Mesenchymal stem cell (in vitro differentiated cells and primary cell): ENCODE measurements around the gene TTC17.
"Not testable (repeated sequence)": the region's sequence is repeated elsewhere in the genome, so short reads cannot be mapped to it uniquely, and the experiment has no call there.

Experiments
- DNase-seq: peaks from one replicate; pipeline ENCODE4 v3.0.0-alpha.2; 2013
- H2AFZ ChIP-seq: one replicate; pipeline ENCODE4 v1.6.1; 2013; ENCODE audit warnings: low read depth, mild to moderate bottlenecking, control low read depth, inconsistent platforms, low read length, moderate library complexity
- H2AK5ac ChIP-seq: 2 replicates; pipeline ENCODE4 v1.6.1; 2013; ENCODE audit warnings: low read length, moderate library complexity, mild to moderate bottlenecking, inconsistent platforms; ENCODE audit not compliant: severe bottlenecking
- H2BK120ac ChIP-seq: one replicate; pipeline ENCODE4 v1.6.1; 2013; ENCODE audit warnings: low read depth, mild to moderate bottlenecking, inconsistent platforms, low read length, moderate library complexity
- H2BK12ac ChIP-seq, 2 experiments: one replicate each; pipeline ENCODE4 v1.6.1; 2013; ENCODE audit warnings: inconsistent platforms in 2 of 2, low read length in 2 of 2, mild to moderate bottlenecking in 2 of 2, moderate library complexity in 2 of 2, control low read depth in 1 of 2
- H2BK15ac ChIP-seq: one replicate; pipeline ENCODE4 v1.6.1; 2013; ENCODE audit warnings: mild to moderate bottlenecking, low read depth, inconsistent platforms; ENCODE audit not compliant: poor library complexity, severe bottlenecking
- H2BK5ac ChIP-seq: 2 replicates; pipeline ENCODE4 v1.6.1; 2013; ENCODE audit warnings: low read depth, mild to moderate bottlenecking, low read length, control low read depth, inconsistent platforms; ENCODE audit not compliant: poor library complexity, severe bottlenecking
- H3K14ac ChIP-seq, 2 experiments: one replicate each; pipeline ENCODE4 v1.6.1; 2013; ENCODE audit warnings: inconsistent platforms in 2 of 2, low read length in 2 of 2, control low read depth in 1 of 2, mild to moderate bottlenecking in 1 of 2, moderate library complexity in 1 of 2
- H3K18ac ChIP-seq, 2 experiments: one replicate each; pipeline ENCODE4 v1.6.1; 2013; ENCODE audit warnings: inconsistent platforms in 2 of 2, low read length in 2 of 2, control low read depth in 1 of 2, low read depth in 1 of 2, mild to moderate bottlenecking in 1 of 2
- H3K23ac ChIP-seq, 2 experiments: one replicate each; pipeline ENCODE4 v1.6.1; 2013; ENCODE audit warnings: inconsistent platforms in 2 of 2, low read length in 2 of 2, mild to moderate bottlenecking in 2 of 2, moderate library complexity in 2 of 2, control low read depth in 1 of 2
- H3K27ac ChIP-seq: 2 replicates; pipeline ENCODE4 v1.5.1; 2013; ENCODE audit warnings: mild to moderate bottlenecking, moderate library complexity, low read length, control low read depth, inconsistent platforms; ENCODE audit not compliant: poor library complexity, severe bottlenecking
- H3K27me3 ChIP-seq, 2 experiments: 2 replicates each; pipeline versions ENCODE4 v1.6.1 to v1.7.0; 2013; ENCODE audit warnings: low read length in 2 of 2, mild to moderate bottlenecking in 2 of 2, moderate library complexity in 2 of 2, control low read depth in 1 of 2, inconsistent platforms in 1 of 2; ENCODE audit not compliant: control insufficient read depth in 1 of 2, insufficient read depth in 1 of 2
- H3K36me3 ChIP-seq, 2 experiments: 2 replicates each; pipeline versions ENCODE4 v1.6.1 to v1.7.0; 2013; ENCODE audit warnings: low read length in 2 of 2, control low read depth in 1 of 2, inconsistent platforms in 1 of 2, low read depth in 1 of 2, mild to moderate bottlenecking in 1 of 2; ENCODE audit not compliant: insufficient read depth in 2 of 2, control insufficient read depth in 1 of 2
- H3K4ac ChIP-seq, 2 experiments: one replicate each; pipeline ENCODE4 v1.6.1; 2013; ENCODE audit warnings: inconsistent platforms in 2 of 2, low read length in 2 of 2, mild to moderate bottlenecking in 2 of 2, moderate library complexity in 2 of 2, control low read depth in 1 of 2, low read depth in 1 of 2
- H3K4me1 ChIP-seq: 2 replicates; pipeline ENCODE4 v1.6.1; 2013; ENCODE audit warnings: low read depth, low read length, control low read depth; ENCODE audit not compliant: control insufficient read depth, insufficient read depth
- H3K4me2 ChIP-seq: 2 replicates; pipeline ENCODE4 v1.6.1; 2013; ENCODE audit warnings: low read length, mild to moderate bottlenecking, inconsistent platforms; ENCODE audit not compliant: poor library complexity, severe bottlenecking
- H3K4me3 ChIP-seq, 2 experiments: 2 replicates each; pipeline versions ENCODE4 v1.5.1 to v1.7.0; 2013; ENCODE audit warnings: low read length in 2 of 2, mild to moderate bottlenecking in 2 of 2, control low read depth in 1 of 2, low read depth in 1 of 2; ENCODE audit not compliant: insufficient read depth in 1 of 2
- H3K79me1 ChIP-seq: replicated peaks from 2 replicates; pipeline ENCODE4 v1.6.1; 2013; ENCODE audit warnings: mild to moderate bottlenecking, control low read depth, low read length, inconsistent platforms; ENCODE audit not compliant: poor library complexity, severe bottlenecking
- H3K9ac ChIP-seq: 2 replicates; pipeline ENCODE4 v1.7.0; 2013; ENCODE audit warnings: mild to moderate bottlenecking, low read length, moderate library complexity
- H3K9me3 ChIP-seq: 2 replicates; pipeline ENCODE4 v1.7.0; 2013; ENCODE audit warnings: mild to moderate bottlenecking, low read length; ENCODE audit not compliant: control insufficient read depth
- H4K8ac ChIP-seq: one replicate; pipeline ENCODE4 v1.6.1; 2013; ENCODE audit warnings: inconsistent platforms, mild to moderate bottlenecking, low read length, moderate library complexity
- H4K91ac ChIP-seq: one replicate; pipeline ENCODE4 v1.6.1; 2013; ENCODE audit warnings: mild to moderate bottlenecking, low read length, inconsistent platforms
- WGBS: methylation state at CpG from one replicate; pipeline ENCODE4 v1.1.7; 2013; ENCODE audit warnings: mixed read lengths; 5-methylcytosine and 5-hydroxymethylcytosine counted together

TTC17 gene

DNA sequence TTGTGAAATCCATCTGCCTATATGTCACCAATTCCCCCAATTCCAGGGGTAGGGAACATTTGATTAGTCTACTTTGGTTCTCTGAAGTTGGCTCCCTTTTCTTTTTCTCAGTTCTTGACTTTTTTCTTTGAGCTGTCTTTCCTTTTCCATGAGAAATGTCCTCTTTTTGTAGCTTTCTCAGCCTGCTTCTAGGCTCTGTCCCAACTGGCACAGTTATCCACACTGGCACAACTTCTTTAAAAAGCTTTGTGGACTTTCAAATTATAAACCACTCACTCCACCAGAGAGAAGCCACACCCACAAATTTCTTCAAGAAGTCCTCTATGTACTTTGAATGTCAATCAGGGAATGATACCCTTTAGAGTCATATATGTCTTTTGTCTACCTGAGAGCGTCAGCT is 100.5 kb downstream of the TTC17 start:
- H4K91ac ChIP-seq = no peak overlapping the region
- DNase-seq = no peak

DNA sequence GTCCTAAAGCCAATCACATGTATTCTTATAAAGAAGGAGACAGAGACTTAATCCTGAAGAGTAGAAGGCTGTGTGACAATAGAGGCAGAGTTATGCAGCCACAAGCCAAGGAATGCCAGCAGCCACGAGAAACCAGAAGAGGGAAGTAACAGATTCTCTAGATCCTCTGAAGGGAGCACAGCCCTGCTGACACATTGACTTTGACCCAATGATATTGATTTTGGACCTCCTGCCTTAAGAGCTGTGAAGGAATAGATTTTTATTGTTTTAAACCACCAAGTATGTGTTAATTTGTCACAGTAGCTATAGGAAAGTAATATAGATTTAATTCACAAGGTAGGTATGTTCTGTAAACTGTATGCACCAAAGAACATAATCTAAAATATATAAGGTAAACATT is 103.6 kb downstream of the TTC17 start:
- no peak overlapping the region for H3K4me3 ChIP-seq
- no peak overlapping the region for H4K8ac ChIP-seq
- H3K4ac ChIP-seq = no peak overlapping the region
- peaks cover 20 to 88% of the 10 kb centered on the region in 2 experiments for H3K36me3 ChIP-seq
- H3K9ac ChIP-seq = no peak overlapping the region
- H2AK5ac ChIP-seq = no peak overlapping the region
- no peak overlapping the region for H3K27ac ChIP-seq
- H3K14ac ChIP-seq = no peak overlapping the region
- no peak overlapping the region for H3K4me2 ChIP-seq
- no peak for DNase-seq
- H3K9me3 ChIP-seq = peaks cover 40% of the 10 kb centered on the region
- no peak overlapping the region for H3K18ac ChIP-seq
- H2BK5ac ChIP-seq = no peak overlapping the region
- no peaks in the 10 kb centered on the region for H3K4me1 ChIP-seq
- 100% methylated on average over 1 of the region's 1 CpG for WGBS
- no peak overlapping the region for H4K91ac ChIP-seq
- H3K79me1 ChIP-seq = peaks cover 3% of the 10 kb centered on the region
- H2BK12ac ChIP-seq = no peak overlapping the region
- H2BK120ac ChIP-seq = no peak overlapping the region
- H3K27me3 ChIP-seq = no peaks in the 10 kb centered on the region
- no peak overlapping the region for H2AFZ ChIP-seq
- H2BK15ac ChIP-seq = no peak overlapping the region
- H3K23ac ChIP-seq = no peak overlapping the region

More for the DNA sequence above, 100.5 kb downstream of the TTC17 start:
- no peaks in the 10 kb centered on the region for H3K4me1 ChIP-seq
- no peak overlapping the region for H3K14ac ChIP-seq
- H2BK5ac ChIP-seq = no peak overlapping the region
- no peak overlapping the region for H2BK15ac ChIP-seq
- H3K4me3 ChIP-seq = no peak overlapping the region
- no peak overlapping the region for H2BK12ac ChIP-seq
- no peak overlapping the region for H2BK120ac ChIP-seq
- H3K27me3 ChIP-seq = no peaks in the 10 kb centered on the region
- 88% methylated on average over 1 of the region's 1 CpG for WGBS
- no peak overlapping the region for H3K9ac ChIP-seq
- H3K36me3 ChIP-seq = peaks cover 13 to 86% of the 10 kb centered on the region in 2 experiments
- H3K18ac ChIP-seq = no peak overlapping the region
- H3K4ac ChIP-seq = no peak overlapping the region
- H2AK5ac ChIP-seq = no peak overlapping the region
- no peak overlapping the region for H4K8ac ChIP-seq
- no peak overlapping the region for H2AFZ ChIP-seq
- no peak overlapping the region for H3K27ac ChIP-seq
- no peak overlapping the region for H3K23ac ChIP-seq
- H3K9me3 ChIP-seq = peaks cover 17% of the 10 kb centered on the region
- H3K4me2 ChIP-seq = no peak overlapping the region
- H3K79me1 ChIP-seq = peaks cover 3% of the 10 kb centered on the region

DNA sequence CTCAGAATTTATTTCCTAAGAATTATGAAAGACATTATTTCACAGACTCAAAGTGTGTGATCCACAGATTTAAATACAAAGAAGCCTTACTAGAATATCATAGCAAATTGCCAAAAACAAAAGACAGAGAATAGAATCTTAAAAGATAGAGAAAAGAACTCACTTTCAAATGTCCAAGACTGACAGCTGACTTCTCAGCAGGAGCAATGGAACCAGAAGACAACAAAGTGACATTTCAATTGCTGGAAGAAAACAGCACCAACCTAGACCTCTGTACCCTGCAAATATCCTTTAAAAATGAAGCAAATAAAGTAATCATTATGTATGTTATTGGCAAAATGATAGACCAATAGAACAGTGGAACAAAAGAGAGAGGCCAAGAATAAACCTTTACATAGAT is 109.2 kb downstream of the TTC17 start:
- peak; percentile 5 for DNase-seq
- no peak overlapping the region for H3K4me2 ChIP-seq
- no peak overlapping the region for H2BK12ac ChIP-seq
- no peak overlapping the region for H3K4ac ChIP-seq
- H2AFZ ChIP-seq = no peak overlapping the region
- H4K8ac ChIP-seq = no peak overlapping the region
- peaks cover 15 to 79% of the 10 kb centered on the region in 2 experiments for H3K36me3 ChIP-seq
- no peak overlapping the region for H2BK5ac ChIP-seq
- H3K79me1 ChIP-seq = peaks cover 1% of the 10 kb centered on the region
- H2BK15ac ChIP-seq = no peak overlapping the region
- H2BK120ac ChIP-seq = no peak overlapping the region
- H3K27me3 ChIP-seq = no peaks in the 10 kb centered on the region
- H4K91ac ChIP-seq = no peak overlapping the region
- no peak overlapping the region for H3K18ac ChIP-seq
- peak overlapping the region in 1 of 2 experiments; percentile 53 for H3K4me3 ChIP-seq
- no peak overlapping the region for H3K27ac ChIP-seq
- no peaks in the 10 kb centered on the region for H3K4me1 ChIP-seq
- H3K9ac ChIP-seq = no peak overlapping the region
- no peak overlapping the region for H2AK5ac ChIP-seq
- no peak overlapping the region for H3K23ac ChIP-seq
- H3K9me3 ChIP-seq = peaks cover 83% of the 10 kb centered on the region
- no peak overlapping the region for H3K14ac ChIP-seq

DNA sequence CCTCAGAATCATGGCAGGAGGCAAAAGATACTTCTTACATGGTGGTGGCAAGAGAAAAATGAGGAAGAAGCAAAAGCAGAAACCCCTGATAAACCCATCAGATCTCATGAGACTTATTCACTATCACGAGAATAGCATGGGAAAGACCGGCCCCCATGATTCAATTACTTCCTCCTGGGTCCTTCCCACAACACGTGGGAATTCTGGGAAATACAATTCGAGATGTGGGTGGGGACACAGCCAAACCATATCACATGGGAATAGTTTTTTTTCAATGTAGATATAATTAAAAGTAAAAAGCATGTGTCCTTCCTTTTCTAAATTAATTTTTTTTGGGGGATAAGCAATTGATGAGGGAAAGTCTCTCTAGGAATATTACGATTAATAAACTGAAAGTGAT is 118.8 kb downstream of the TTC17 start:
- not testable (repeated sequence) for H3K23ac ChIP-seq, H3K27me3 ChIP-seq, H2BK12ac ChIP-seq, H4K91ac ChIP-seq, H3K79me1 ChIP-seq, H3K4me2 ChIP-seq, H3K4ac ChIP-seq, H2AK5ac ChIP-seq, H2AFZ ChIP-seq, H4K8ac ChIP-seq, H3K14ac ChIP-seq, H2BK15ac ChIP-seq, H3K27ac ChIP-seq, H2BK5ac ChIP-seq, H3K18ac ChIP-seq, H2BK120ac ChIP-seq, DNase-seq, H3K4me1 ChIP-seq, H3K9ac ChIP-seq, H3K4me3 ChIP-seq
- Histone ChIP-seq H3K9me3 (peaks cover 32% of the 10 kb centered on the region), H3K36me3 (peaks cover 8 to 25% of the 10 kb centered on the region in 2 experiments)
- WGBS = no CpG with 5 or more reads among the region's 5 CpGs
